ENCODE data around the gene FGG.

- no peak for TF ChIP-seq CTCF (IDR thresholded peaks at IDR 0.05; ENCODE audit: control extremely low read depth in 1 of 3, insufficient read depth in 1 of 3, low read depth in 1 of 3, low read length in 3 of 3)
- no peak for TF ChIP-seq ZNF274 (IDR thresholded peaks at IDR 0.05; ENCODE audit: borderline replicate concordance, extremely low read depth, low read length)
- TF ChIP-seq PHF8 (conservative IDR thresholded peaks at IDR 0.05; ENCODE audit: low read depth, low read length) = no peak
- TF ChIP-seq TCF12 (IDR thresholded peaks at IDR 0.05; ENCODE audit: low read depth, low read length) = no peak
- no peak for TF ChIP-seq JUND (IDR thresholded peaks at IDR 0.05; ENCODE audit: low read length)
- TF ChIP-seq RAD21 (IDR thresholded peaks at IDR 0.05 in 1 of 2, conservative IDR thresholded peaks at IDR 0.05 in 1 of 2; ENCODE audit: low read depth in 2 of 2, low read length in 2 of 2) = no peak
- no peak for TF ChIP-seq GABPA (IDR thresholded peaks at IDR 0.05; ENCODE audit: borderline replicate concordance, insufficient read depth, low read length)
- no peak for TF ChIP-seq EZH2 (IDR thresholded peaks at IDR 0.05; ENCODE audit: low read depth, low read length, severe bottlenecking)
- no peak for TF ChIP-seq POLR2AphosphoS5 (IDR thresholded peaks at IDR 0.05; ENCODE audit: low read depth, low read length)
- TF ChIP-seq MAX (IDR thresholded peaks at IDR 0.05) = no peak
Measured at GRCh38 chr4:154625971-154626370, 13.5 kb upstream of the FGG start.

Data from H1 (cell line).